Glutamatergic neuron (in vitro differentiated cells): Measurements from ENCODE around the gene ZBTB8B. TPM values are rescaled to one million over a fixed set of nuclear protein-coding genes. Genes with fewer than 3 reads are reported as not detected.

Experiments
- DNase-seq: peaks from one replicate; pipeline ENCODE4 v3.0.0; 2022
- H3K27ac Mint-ChIP-seq: one replicate; pipeline ENCODE4 v1.8.0; 2020; ENCODE audit warnings: mild to moderate bottlenecking, mixed read lengths, inconsistent platforms; ENCODE audit not compliant: unreplicated experiment
- H3K27me3 Mint-ChIP-seq: one replicate; pipeline ENCODE4 v1.8.0; 2020; ENCODE audit warnings: mild to moderate bottlenecking, moderate library complexity, mixed read lengths, inconsistent platforms; ENCODE audit not compliant: unreplicated experiment
- H3K36me3 Mint-ChIP-seq: one replicate; pipeline ENCODE4 v1.8.0; 2020; ENCODE audit warnings: mild to moderate bottlenecking, mixed read lengths, inconsistent platforms; ENCODE audit not compliant: unreplicated experiment
- H3K4me1 Mint-ChIP-seq: one replicate; pipeline ENCODE4 v1.8.0; 2020; ENCODE audit warnings: mild to moderate bottlenecking, low read depth, mixed read lengths, inconsistent platforms; ENCODE audit not compliant: unreplicated experiment
- H3K4me3 Mint-ChIP-seq: one replicate; pipeline ENCODE4 v1.8.0; 2020; ENCODE audit warnings: mild to moderate bottlenecking, mixed read lengths, inconsistent platforms; ENCODE audit not compliant: unreplicated experiment
- H3K9me3 Mint-ChIP-seq: one replicate; pipeline ENCODE4 v1.8.0; 2020; ENCODE audit warnings: mild to moderate bottlenecking, moderate library complexity, mixed read lengths, inconsistent platforms; ENCODE audit not compliant: unreplicated experiment
- CTCF ChIP-seq: fragments of 200-600 bp; sonication (generic); IDR thresholded peaks from one replicate; pipeline ENCODE4 v1.5.0; 2021; ENCODE audit not compliant: partially characterized antibody, unreplicated experiment
- long read RNA-seq: library from polyadenylated mRNA; unstranded; transcript quantifications from one replicate; pipeline ENCODE4 v2.0.0, GENCODE V29; 2020; ENCODE audit not compliant: unreplicated experiment
- total RNA-seq: library from RNA; stranded (reverse); fragmentation: NEBNext Ultra II Directional; extraction: Animal tissue kit (Norgen Biotek cat#: 25700); gene quantifications from one replicate; pipeline ENCODE4 v1.2.1, GENCODE V29; 2021; ENCODE audit not compliant: unreplicated experiment

The ZBTB8B gene
- 0.44 TPM for total RNA-seq
- long read RNA-seq = 0 reads

DNA sequence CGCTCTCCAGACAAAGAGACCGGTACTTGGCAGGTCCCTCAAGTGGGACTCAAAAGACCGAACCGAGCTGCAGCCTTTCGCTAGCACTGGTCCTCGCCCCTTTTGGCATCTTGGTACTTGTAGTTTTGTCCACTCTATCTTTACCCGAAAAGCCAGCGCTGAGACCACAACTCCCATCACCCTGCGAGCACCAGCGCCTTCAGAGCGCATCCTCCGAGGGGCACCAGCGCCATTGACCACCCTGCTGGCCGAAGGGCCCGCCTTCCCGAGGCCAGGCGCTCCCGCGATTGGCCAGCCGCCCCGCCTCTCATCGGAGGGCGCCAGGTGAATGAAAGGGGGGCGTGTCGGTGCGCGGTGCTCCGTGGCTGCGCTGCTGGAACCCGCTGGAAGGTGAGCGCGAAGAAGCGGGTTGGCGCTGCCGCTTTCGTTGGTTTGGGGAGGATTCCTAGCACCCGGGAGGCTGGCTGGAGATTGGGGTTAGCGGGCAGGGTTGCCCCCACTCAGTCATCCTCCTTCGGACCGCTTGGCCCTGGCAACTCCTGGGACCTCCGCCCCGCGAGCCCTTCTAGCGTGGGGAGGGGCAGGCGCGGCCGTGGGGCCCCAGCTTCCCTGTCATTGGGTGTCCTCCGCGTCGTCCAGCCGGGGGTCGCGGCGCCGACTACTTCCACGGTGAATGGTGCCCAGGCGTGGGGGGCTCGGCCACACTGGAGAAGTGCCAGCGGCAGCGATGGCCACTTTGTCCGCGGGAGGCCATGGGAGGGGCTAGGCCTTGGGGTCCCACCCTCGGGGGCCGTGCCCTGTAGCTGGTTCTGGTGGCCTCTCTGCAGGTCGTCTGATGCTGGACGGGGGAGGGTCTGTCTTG, at the start of gene ZBTB8B:
TSS of gene ZBTB8B (plus strand) at position 357 of the 862 bp plus-strand sequence. CDS start 5,553 bp downstream, outside the sequence.
- Mint-ChIP-seq H3K9me3 (peaks cover 5% of the 10 kb centered on the region), H3K4me1 (peaks cover 6% of the 10 kb centered on the region), H3K36me3 (no peaks in the 10 kb centered on the region), H3K27ac (peak within 1 kb of the TSS; percentile 80), H3K4me3 (peak within 1 kb of the TSS; percentile 98), H3K27me3 (peaks cover 8% of the 10 kb centered on the region)
- peak; percentile 51 for TF ChIP-seq CTCF
- peak; percentile 94 for DNase-seq

- Mint-ChIP-seq H3K27ac (no peak overlapping the region), H3K4me3 (no peak overlapping the region), H3K4me1 (no peaks in the 10 kb centered on the region), H3K9me3 (peaks cover 1% of the 10 kb centered on the region), H3K36me3 (peaks cover 16% of the 10 kb centered on the region), H3K27me3 (no peaks in the 10 kb centered on the region)
- DNase-seq = no peak
- TF ChIP-seq CTCF = no peak
Measured at GRCh38 chr1:32421775-32422174, 43.1 kb upstream of the ZBTB8B start.

DNA sequence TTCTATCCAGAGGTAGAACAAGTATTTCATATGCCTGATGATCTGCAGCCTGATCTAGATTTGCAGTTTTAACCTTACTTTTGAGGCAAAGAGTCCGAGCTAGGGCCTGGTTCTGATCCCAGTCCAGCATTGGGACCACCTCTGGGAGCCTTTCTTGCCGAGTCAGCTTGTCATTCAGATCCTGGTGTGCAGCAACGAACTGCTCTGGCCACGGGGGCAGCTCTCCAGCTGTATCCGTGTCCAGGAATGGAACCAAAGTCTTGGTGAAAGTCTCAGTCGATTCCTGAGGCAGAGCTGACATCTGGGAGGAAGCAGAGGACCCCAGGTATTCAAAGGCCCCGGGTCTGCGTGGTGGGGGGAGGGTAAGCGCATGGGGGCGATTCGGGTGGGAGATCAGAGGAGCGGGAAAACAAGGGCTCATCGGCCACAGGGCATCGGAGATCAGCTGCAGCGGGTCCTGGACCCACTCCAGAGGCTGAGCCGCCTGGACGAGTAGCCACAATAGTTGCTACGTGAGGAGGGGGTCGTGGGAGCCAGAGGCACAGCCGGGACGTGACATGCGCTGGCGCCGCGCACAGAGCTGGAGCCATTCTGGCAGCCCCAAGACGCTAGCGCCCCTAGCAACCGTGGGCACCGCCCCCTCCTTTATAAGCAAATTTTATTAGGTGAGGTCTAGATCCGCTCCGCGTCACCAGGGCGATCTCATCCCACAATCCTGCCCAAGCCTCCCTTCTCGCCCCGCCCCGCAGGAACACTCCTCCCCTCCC, 38.2 kb upstream of the ZBTB8B start:
- peaks cover 4% of the 10 kb centered on the region for H3K36me3 Mint-ChIP-seq
- peaks cover 1% of the 10 kb centered on the region for H3K27me3 Mint-ChIP-seq
- TF ChIP-seq CTCF = no peak
- no peaks in the 10 kb centered on the region for H3K4me1 Mint-ChIP-seq
- H3K27ac Mint-ChIP-seq = no peak overlapping the region
- peak overlapping the region; percentile 59 for H3K4me3 Mint-ChIP-seq
- no peak for DNase-seq
- no peaks in the 10 kb centered on the region for H3K9me3 Mint-ChIP-seq

- TF ChIP-seq CTCF = no peak
- H3K36me3 Mint-ChIP-seq = peaks cover 4% of the 10 kb centered on the region
- H3K4me1 Mint-ChIP-seq = no peaks in the 10 kb centered on the region
- peaks cover 1% of the 10 kb centered on the region for H3K27me3 Mint-ChIP-seq
- H3K9me3 Mint-ChIP-seq = no peaks in the 10 kb centered on the region
- no peak overlapping the region for H3K27ac Mint-ChIP-seq
- H3K4me3 Mint-ChIP-seq = no peak overlapping the region
- no peak for DNase-seq
Measured at GRCh38 chr1:32427264-32427963, 37.5 kb upstream of the ZBTB8B start.
